Measurements from ENCODE around the gene PLEKHA1. TPM values are rescaled to one million over a fixed set of nuclear protein-coding genes. Genes with fewer than 3 reads are reported as not detected.

The PLEKHA1 gene
- 44.5 and 52.1 TPM in 2 replicates for total RNA-seq

DNA sequence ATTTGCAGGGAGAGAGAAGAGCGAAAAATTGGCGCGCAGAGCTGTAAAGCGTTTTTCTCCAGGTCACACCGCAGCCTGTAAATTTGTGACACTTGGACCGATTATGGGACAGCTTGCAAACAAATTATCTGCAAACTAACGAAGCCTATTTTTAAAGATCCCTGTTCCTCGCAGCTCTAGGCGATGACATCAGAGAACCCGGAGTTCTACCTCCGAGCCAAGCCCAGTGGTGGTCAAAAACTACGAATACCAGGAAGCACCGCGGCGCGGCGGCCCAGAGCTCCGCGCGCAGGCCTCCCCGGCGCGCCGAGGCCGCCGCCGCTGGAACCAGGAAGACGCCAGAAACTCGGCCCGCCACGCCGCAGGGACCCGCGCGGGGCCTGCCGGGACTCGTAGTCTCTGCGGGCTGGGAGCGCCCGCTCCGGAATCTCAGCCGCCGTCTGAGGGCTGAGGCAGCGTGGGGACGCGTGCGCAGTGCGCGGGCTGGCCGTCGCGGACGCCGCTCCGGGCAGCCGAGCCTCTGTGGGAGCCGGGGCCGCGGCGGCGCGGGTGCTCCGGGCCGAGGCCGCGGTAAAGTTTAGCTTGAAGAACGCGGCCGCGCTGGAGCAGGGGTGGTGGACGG is at the start of gene PLEKHA1:
Gene PLEKHA1, plus strand, starts transcription at position 472 of the 622 bp plus-strand sequence. CDS start 18,493 bp downstream, outside the sequence.
- DNase-seq: peak; percentile 96

GRCh38 chr10:122325235-122325634 is 49.3 kb upstream of the PLEKHA1 start:
- DNase-seq: no peak

DNA sequence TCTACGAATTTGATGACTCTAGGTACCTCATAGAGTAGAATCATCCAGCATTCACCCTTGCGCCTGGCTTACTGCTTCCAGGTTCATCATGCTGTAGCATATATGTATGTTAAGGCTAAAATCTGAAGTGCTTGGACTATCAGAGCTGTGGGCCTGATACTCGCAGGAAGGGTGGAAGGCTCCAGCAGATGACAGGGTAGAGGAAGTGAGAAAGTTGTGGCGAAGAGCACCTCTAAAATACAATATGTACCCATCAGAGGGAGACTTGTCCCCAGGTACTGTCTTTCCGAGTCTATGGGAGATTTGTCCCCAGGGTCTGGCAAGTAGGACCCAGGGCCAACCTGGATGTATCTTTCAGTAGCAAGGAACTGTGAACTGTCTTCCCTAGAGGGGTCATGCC is 48.1 kb upstream of the PLEKHA1 start:
- DNase-seq: no peak

- no peak for DNase-seq
These were observed 47.7 kb upstream of the PLEKHA1 start for GRCh38 chr10:122326806-122327205.

GRCh38 chr10:122327237-122328206 is 47.0 kb upstream of the PLEKHA1 start:
- no peak for DNase-seq

GRCh38 chr10:122328676-122329075 is 45.8 kb upstream of the PLEKHA1 start:
- no peak for DNase-seq

DNA sequence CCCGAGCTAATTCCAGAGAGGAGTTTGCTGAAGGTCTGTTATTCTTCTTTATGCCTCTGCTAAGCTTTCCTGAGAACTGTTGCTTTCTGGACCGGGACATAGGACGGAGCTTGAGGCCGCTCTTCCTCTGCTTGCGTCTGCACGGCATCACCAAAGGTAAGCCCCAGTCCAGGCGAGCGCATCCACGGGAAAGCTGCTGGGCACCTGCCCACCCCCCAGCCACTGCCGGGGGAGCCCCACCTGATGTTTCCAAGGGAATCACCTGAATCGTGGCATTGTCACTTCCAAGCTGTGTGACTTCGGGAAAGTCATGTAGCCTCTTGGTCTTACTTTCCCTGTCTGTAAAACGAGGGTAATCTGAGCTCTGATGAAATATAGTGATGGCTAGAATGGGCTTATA is 45.1 kb upstream of the PLEKHA1 start:
- DNase-seq: no peak

GRCh38 chr10:122331100-122331499 is 43.4 kb upstream of the PLEKHA1 start:
- DNase-seq: no peak

- DNase-seq: no peak
These were observed 42.7 kb upstream of the PLEKHA1 start for GRCh38 chr10:122331615-122332446.

DNA sequence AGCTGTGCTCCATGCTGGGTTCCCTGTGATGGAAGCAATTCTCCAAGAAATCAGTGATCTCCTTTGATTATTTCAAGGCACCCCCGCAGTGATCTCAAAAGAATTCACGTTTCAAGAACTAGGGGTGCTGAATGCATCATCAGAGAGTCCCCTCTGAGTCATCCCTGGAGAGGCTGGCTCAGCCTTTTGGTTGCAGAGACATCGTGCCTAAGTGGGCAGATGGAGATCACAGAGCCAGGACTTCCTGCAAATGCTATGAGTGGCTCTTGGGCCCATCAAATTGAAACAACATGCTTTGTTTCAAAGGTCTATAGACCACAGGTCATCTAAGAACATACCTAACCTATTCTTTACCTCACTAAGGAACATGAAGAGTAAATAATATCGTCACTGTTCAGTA is 41.5 kb upstream of the PLEKHA1 start:
- no peak for DNase-seq

- no peak for DNase-seq
These were observed 38.2 kb upstream of the PLEKHA1 start for GRCh38 chr10:122336332-122336731.

GRCh38 chr10:122336961-122337360 is 37.5 kb upstream of the PLEKHA1 start:
- no peak for DNase-seq

GRCh38 chr10:122338609-122339441 is 35.7 kb upstream of the PLEKHA1 start:
- DNase-seq: no peak

GRCh38 chr10:122341141-122341810 is 33.2 kb upstream of the PLEKHA1 start:
- DNase-seq: no peak

GRCh38 chr10:122342293-122343134 is 32.0 kb upstream of the PLEKHA1 start:
- DNase-seq: peak; percentile 75

- no peak for DNase-seq
These were observed 31.2 kb upstream of the PLEKHA1 start for GRCh38 chr10:122343135-122343800.

GRCh38 chr10:122343936-122344335 is 30.6 kb upstream of the PLEKHA1 start:
- no peak for DNase-seq

DNA sequence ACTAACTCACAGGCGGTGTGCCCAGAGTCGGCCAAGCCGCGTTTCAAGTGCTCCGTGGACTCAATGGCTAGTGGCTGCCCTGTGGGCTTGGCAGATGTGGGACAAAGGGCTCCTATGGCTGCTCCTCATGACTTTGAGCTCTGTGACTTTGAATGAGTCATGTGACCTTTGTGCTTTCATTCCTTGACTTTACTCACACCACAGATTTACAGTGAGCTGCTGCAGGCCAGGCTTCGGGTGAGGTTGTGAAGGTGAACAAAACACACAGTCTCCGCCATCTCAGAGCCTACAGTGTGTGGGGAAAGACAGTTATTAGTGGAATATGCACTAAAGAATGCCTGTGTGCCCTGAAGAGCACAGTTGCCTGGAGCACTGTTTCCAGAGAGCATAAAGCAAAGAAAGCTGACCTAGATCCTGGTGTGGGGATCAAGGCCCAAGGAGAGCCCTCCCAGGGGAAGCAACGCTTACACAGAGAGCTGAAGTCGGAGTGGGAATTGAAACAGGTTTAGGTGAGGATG is 29.7 kb upstream of the PLEKHA1 start:
- DNase-seq: peak; percentile 18

GRCh38 chr10:122346326-122346950 is 28.1 kb upstream of the PLEKHA1 start:
- DNase-seq: no peak
